ENCODE results near the gene GATAD2B.

The GATAD2B gene

DNA sequence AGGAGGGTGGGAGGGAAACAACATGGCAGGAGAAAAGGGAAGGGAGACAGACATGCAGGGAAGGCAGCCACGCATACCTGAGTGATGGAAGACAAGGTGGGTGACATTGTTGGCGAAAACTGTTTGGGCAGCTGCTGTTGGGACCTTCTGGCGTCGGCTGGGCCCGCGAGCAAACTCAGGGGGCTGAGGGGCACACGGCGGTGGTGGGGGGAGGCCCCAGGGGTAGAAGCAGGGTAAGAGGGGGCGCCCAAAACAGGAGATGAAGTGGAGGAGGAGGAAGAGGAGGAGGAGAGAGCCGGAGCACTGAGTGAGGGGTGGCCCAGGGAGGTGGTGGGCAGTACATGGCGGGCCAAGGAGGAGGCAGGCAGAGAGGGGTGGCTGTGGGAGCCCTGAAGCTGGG is 28.4 kb upstream of the GATAD2B start:
- no peak for DNase-seq

DNA sequence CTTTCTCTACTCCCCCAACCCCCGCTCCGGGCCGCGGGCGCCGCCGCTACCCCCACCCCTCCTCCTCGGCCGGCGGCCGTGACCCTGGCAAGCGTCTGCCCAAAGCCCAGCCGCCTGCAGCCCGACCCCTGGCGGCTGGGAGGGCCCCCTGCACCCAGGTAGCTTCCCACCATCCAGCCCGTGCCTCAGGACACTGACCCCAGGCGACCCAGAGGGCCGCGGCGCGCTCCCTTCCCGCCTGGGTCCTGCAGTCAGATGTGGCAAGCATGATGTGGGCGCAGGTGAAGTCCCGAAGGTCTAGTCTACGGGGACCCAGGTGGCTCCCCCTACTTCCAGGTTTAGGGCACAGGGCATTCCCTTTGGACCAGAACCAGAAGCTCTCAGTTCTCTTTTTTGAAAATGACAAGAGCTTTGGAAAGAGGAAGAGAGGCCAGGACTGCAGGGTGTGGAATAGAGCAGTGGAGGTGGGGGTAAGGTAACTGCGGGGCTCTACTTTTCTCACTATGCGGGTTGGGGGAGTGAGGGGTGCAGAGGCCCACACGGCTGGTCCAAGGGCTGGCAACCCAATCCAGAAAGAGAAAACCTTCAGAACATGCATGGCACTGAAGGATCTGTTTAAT is 24.0 kb upstream of the GATAD2B start, which contains the start of gene DENND4B:
Gene DENND4B (minus strand): TSS at position 97 of the 620 bp plus-strand sequence. CDS start 2,344 bp downstream, outside the sequence.
- DNase-seq: peak; percentile 81

DNA sequence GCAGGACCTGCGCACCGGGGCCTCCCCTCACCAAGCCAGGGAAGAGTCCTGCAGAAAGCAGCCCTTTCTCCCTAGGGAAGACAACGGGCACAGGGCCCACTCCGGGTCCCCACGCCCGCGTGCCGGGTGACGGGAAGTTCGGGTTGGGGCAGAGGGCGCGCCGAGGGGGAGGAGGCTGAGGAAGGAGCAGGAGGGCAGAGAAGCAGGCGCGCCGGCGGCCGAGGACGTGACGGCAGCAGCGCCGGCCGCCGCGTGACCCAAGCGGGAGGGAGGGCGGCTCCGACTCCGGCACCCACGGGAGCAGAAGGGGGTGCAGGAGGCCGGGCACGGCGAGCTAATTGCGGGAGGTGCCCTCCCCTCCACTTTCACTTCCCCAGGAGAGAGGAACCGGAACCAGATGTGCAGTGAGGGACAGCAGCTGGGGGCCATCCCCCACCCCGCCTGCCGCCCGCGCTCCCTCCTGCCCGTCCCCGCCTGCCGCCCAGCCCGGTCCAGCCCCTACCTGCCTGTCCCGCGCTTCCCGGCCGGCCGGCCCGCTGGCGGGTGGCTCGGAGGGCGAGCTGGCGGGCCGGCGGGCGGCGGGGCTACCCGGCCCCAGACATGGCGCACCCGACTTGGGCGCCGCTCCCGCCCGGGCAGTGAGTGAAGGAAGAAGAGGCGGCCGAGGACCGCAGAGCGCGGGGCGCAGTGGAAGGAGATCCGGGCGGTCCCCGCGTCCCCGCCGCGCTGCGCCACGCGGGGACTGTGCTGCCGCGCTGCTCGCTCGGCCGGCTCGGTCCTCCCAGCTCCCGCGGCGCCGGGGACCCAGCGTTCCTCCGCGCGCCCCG is 23.2 kb upstream of the GATAD2B start:
- peak; percentile 79 for DNase-seq

- peak; percentile 79 for DNase-seq
Measured at GRCh38 chr1:153945131-153945794, 22.5 kb upstream of the GATAD2B start.

DNA sequence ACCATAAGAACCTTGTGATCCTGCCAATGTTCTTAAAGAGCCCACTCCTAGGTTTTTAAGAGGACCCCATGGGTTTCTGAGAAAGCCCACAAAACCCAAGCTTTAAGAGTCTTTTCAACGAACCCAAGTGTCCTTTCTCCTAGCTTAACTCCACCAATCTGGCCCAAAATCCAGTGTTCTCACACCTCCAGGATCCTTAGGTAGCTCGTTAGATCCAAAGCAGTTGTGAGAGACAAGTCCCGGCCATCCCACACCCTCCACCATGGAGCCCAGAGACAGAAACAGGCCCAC is 22.0 kb upstream of the GATAD2B start:
- DNase-seq: no peak

DNA sequence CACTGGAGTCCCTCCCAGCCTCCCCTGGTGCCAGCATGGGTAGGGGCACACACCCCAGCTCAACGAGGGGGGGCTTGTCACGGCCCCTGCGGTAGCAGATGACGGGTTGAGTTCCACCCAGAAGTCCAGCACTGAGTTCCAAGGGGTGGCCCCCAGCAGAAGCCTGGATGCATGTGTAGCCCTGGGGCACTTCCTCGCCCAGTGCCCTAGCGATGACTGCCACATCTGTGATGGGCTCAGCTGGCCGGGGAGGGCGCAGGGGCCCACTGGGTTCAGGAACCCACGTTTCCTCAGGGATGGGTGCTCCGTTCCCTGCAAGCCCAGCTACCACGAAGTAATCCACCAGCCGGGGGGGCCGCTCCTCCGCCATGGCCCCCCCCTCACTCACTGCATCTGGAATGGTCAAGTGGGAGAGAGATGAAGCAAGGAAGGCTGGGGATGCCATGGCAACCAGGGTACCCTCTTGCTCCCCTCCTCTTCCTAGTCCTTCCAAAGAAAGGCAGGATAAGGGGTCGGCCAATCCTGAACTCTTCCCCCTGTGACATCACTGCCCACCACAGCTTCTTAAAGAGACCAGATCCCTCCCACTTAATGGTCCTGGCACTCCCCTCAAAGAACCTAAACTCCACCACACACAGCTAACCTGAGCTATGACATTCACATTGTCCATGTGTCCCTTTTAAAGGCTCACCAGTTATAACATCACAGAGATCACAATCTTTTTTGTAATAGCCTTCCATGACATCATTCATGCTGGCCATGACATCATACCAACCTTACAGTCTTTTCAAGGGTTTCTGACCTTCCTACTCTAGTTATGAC is 21.4 kb upstream of the GATAD2B start:
- peak; percentile 32 for DNase-seq

GRCh38 chr1:153942766-153943549 is 20.2 kb upstream of the GATAD2B start:
- DNase-seq: no peak

- no peak for DNase-seq
Measured at GRCh38 chr1:153941826-153942725, 19.3 kb upstream of the GATAD2B start.

DNA sequence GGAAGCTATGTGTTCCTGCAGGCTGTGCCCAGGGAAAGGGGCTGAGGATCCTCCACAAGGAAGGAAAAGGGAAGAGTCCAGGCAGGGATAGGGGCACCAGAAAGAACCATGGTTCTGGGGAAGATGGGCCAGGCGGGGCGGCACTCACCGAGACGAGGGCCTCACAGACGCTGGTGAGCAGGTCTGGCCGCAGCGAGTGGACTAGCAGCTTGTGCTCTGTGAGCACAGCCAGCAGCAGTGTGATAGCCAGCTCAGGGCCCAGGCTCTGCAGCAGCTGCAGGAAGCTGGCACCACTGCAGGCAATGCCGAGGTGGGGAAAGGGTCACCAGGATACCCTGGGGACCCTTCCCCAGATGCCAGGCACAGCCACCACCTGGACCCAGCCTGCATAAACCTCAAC is 18.0 kb upstream of the GATAD2B start:
- DNase-seq: no peak

DNA sequence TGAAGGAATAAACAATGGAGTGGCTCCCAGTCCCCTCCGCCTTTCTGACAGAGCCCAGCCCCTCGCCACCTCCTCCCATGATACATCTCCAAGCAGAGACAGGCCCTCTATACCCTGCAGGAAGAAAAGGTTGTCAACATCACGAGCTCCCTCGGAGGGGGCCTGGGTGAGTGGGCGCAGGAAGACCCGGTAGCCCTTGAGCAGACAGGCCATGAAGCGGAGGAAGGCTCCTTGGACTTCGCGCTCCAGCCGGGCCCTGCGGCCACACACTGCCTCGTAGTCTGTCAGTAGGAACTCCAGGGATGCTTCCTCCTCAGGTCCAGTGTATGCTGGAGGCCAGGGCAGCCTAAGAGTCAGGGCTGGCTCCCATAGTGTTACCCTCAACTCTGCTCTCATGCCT is 16.7 kb upstream of the GATAD2B start:
- no peak for DNase-seq

GRCh38 chr1:153938996-153939395 is 16.2 kb upstream of the GATAD2B start:
- DNase-seq: no peak

DNA sequence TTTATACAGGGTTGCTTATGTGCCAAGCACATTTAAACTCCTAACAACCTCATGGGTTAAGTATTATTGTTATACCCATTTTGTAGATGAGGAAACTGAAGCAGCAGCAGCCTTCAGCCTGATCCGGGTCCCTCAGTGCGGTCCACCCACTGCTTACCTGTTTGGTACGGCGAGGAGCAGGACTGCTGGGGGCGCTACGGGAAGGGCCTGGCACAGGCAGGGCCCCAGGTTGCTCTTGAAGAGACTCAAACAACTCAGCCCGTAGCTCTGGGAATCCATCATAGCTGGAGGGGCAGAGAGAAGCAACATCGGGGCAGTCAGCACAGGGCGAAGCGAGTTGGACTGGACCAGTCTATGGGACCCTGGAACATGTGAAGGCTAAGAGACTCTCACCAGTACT is 14.6 kb upstream of the GATAD2B start:
- no peak for DNase-seq

- DNase-seq: no peak
Measured at GRCh38 chr1:153936011-153936802, 13.4 kb upstream of the GATAD2B start.

GRCh38 chr1:153934746-153935145 is 12.0 kb upstream of the GATAD2B start:
- no peak for DNase-seq

DNA sequence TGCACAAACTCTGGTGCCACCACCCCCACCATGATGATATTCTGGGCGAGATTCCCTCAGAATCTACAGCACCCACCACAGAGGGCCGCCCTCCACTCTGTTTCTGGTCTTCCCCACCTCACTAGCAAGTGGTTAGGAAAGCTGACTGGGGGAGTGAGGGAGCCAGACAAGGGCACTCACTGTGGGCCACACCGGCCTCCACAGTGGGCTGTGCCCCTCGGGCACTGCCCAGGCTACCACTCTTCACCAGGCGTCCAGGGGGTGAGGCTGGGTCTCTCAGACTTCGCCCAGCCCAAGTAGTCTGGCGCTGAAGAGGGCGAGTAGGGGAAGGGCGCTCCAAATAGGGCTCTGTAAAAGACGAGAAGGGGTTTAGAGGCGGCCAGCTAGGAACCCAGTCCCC is 11.2 kb upstream of the GATAD2B start:
- DNase-seq: no peak

- no peak for DNase-seq
Measured at GRCh38 chr1:153933430-153933829, 10.7 kb upstream of the GATAD2B start.

- no peak for DNase-seq
Measured at GRCh38 chr1:153932156-153933131, 9.7 kb upstream of the GATAD2B start.

GRCh38 chr1:153929981-153930948 is 7.5 kb upstream of the GATAD2B start:
- DNase-seq: no peak

Measured in activated CD4-positive, alpha-beta T cell treated with anti-CD3 and anti-CD28 coated beads for 48 hours (primary cell).